Measurements from ENCODE around the gene OR4D1.

Gene OR4D1

GRCh38 chr17:58156839-58157803 lies 8.9 kb downstream of the OR4D1 start:
- no peak for DNase-seq

- no peak for DNase-seq
These were observed 10.0 kb downstream of the OR4D1 start for GRCh38 chr17:58158181-58158580.

GRCh38 chr17:58161566-58161965 lies 13.4 kb downstream of the OR4D1 start:
- no peak for DNase-seq

- no peak for DNase-seq
These were observed 17.8 kb downstream of the OR4D1 start for GRCh38 chr17:58165981-58166380.

- DNase-seq, result no peak
These were observed 18.5 kb downstream of the OR4D1 start, which contains the start of gene OR4D2 for GRCh38 chr17:58166682-58167081. Gene OR4D2 (plus strand): TSS chr17:58166982. CDS start chr17:58169656, 2,674 bp downstream.

- no peak for DNase-seq
These were observed 22.4 kb downstream of the OR4D1 start for GRCh38 chr17:58170622-58171021.

- DNase-seq, result no peak
These were observed 24.3 kb downstream of the OR4D1 start for GRCh38 chr17:58172369-58173071.

- DNase-seq, result no peak
These were observed 26.7 kb downstream of the OR4D1 start for GRCh38 chr17:58174871-58175270.

- DNase-seq, result no peak
These were observed 28.0 kb downstream of the OR4D1 start for GRCh38 chr17:58176200-58176599.

- no peak for DNase-seq
These were observed 33.6 kb downstream of the OR4D1 start for GRCh38 chr17:58181796-58182195.

- DNase-seq, result no peak
These were observed 35.3 kb downstream of the OR4D1 start for GRCh38 chr17:58183514-58183913.

GRCh38 chr17:58184308-58184985 lies 36.3 kb downstream of the OR4D1 start:
- DNase-seq, result no peak

- no peak for DNase-seq
These were observed 37.0 kb downstream of the OR4D1 start for GRCh38 chr17:58184986-58185761.

GRCh38 chr17:58186591-58186990 lies 38.4 kb downstream of the OR4D1 start:
- DNase-seq, result no peak

GRCh38 chr17:58187063-58187462 lies 38.9 kb downstream of the OR4D1 start:
- DNase-seq, result no peak

- DNase-seq, result no peak
These were observed 39.5 kb downstream of the OR4D1 start for GRCh38 chr17:58187675-58188074.

GRCh38 chr17:58189436-58190146 lies 41.4 kb downstream of the OR4D1 start:
- no peak for DNase-seq

- DNase-seq, result no peak
These were observed 43.2 kb downstream of the OR4D1 start for GRCh38 chr17:58191241-58191896.

- DNase-seq, result no peak
These were observed 44.4 kb downstream of the OR4D1 start, which contains the start of gene EPX for GRCh38 chr17:58192612-58193011. Gene EPX (plus strand): TSS chr17:58192726. CDS start chr17:58192847, 121 bp downstream.

- no peak for DNase-seq
These were observed 45.6 kb downstream of the OR4D1 start for GRCh38 chr17:58193641-58194255.
